Ishikawa (cell line): ENCODE data around the gene CWC22.

Experiments
- CEBPB ChIP-seq: IDR thresholded peaks from 2 replicates; pipeline ENCODE4 v1.6.1; 2012
- CREB1 ChIP-seq: IDR thresholded peaks from 2 replicates; pipeline ENCODE4 v1.6.1; 2012; ENCODE audit warnings: low read depth
- RAD21 ChIP-seq: IDR thresholded peaks from 2 replicates; pipeline ENCODE4 v1.6.1; 2012; ENCODE audit warnings: low read depth
- TAF1 ChIP-seq: IDR thresholded peaks from 2 replicates; pipeline ENCODE4 v1.6.1; 2012; ENCODE audit warnings: low read depth, mild to moderate bottlenecking
- TEAD4 ChIP-seq: IDR thresholded peaks from 2 replicates; pipeline ENCODE4 v1.6.1; 2012

DNA sequence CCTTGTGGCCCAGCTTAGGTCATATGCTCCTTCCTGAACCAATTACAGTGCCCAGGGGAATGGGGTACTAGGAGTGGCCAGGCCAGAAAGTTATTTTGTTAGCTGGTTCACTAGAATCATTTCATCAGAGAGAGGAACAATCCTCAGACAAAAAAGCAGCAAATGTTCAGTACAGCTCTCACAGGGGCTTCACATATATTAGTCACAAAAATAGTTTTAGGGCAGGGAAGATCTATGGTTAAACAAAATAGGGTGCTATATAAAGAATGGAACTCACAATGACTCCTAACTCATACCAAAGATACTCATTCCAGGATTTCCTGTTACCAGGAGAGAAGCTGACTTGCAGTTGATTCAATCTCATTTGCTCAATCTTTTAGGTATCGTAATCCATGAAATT lies 71.0 kb downstream of the CWC22 start:
- no peak for TF ChIP-seq TAF1
- no peak for TF ChIP-seq CREB1
- no peak for TF ChIP-seq RAD21
- TF ChIP-seq TEAD4 = no peak
- no peak for TF ChIP-seq CEBPB
